Measurements from ENCODE around the gene PPP1R15B. TPM values are rescaled to one million over a fixed set of nuclear protein-coding genes. Genes with fewer than 3 reads are reported as not detected.
A peak's percentile ranks its signal among the peaks of the same experiment; 100 is the strongest.

PPP1R15B gene
- polyA plus RNA-seq, 2 of the 4 experiments (the other 2 are of a cell fraction): 26.9 to 51.9 TPM

DNA sequence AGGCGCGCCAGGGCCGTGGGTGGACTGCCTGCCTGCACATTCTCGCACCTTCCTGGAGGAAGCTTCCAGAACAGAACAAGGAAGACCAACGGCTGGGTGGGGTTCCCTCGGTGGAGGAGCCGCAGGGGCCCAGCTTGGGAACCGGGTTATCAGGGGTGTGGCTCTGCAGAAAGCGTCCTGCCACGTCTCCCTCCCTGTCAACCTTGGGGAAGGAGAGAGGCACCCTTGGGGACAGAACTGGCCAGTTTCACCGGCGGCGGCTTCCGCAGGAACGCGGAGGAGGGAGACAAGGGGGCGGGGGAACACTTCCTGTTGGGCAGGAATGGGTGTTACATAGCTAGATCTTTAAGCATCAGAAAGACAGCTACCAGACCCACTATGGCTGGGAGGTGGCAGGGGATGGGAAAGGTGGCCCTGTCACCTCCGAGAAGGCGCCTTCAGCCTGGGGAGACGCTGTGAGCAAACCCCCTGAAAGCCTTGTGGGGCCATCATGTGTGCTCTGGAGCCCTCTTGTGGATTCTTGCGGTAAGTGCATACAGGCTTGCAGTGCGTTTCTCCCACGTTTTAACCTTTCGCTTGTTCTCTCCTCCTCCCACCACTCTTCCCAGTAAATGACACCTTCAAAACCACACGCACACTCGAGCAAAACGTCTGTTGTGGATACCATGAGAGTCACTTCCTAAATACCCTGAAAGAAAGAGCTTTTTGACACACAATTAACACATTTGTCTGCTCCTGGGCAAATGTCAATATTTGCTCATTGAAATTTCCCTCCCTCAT is 48.1 kb downstream of the PPP1R15B start:
- peak overlapping the region; percentile 48 to 71; a peak in 4 of 6 replicates for H3K27ac ChIP-seq
- peak; percentile 54 to 70; a peak in 4 of 6 replicates for ATAC-seq
- FAIRE-seq: no peak
- no peak overlapping the region for H3K4me3 ChIP-seq
- peak; percentile 98 for TF ChIP-seq RAD21 (conservative IDR thresholded peaks at IDR 0.05 in 1 of 2, IDR thresholded peaks at IDR 0.05 in 1 of 2)
- peak; percentile 97 for TF ChIP-seq SMC3 (IDR thresholded peaks at IDR 0.05)
- TF ChIP-seq, protein P1, sequence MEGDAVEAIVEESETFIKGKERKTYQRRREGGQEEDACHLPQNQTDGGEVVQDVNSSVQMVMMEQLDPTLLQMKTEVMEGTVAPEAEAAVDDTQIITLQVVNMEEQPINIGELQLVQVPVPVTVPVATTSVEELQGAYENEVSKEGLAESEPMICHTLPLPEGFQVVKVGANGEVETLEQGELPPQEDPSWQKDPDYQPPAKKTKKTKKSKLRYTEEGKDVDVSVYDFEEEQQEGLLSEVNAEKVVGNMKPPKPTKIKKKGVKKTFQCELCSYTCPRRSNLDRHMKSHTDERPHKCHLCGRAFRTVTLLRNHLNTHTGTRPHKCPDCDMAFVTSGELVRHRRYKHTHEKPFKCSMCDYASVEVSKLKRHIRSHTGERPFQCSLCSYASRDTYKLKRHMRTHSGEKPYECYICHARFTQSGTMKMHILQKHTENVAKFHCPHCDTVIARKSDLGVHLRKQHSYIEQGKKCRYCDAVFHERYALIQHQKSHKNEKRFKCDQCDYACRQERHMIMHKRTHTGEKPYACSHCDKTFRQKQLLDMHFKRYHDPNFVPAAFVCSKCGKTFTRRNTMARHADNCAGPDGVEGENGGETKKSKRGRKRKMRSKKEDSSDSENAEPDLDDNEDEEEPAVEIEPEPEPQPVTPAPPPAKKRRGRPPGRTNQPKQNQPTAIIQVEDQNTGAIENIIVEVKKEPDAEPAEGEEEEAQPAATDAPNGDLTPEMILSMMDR (IDR thresholded peaks at IDR 0.05): peak; percentile 98
- no peak for TF ChIP-seq EHMT2 (IDR thresholded peaks at IDR 0.05; ENCODE audit: low read depth)
- DNase-seq (ENCODE audit: low read depth in 1 of 2, low spot score in 1 of 2): peak; percentile 44 to 70
- H3K4me1 ChIP-seq: peaks cover 31% of the 10 kb centered on the region
- WGBS (ENCODE audit: missing lambda C conversion rate): 43% methylated on average over 25 of the region's 27 CpGs
- H3K4me2 ChIP-seq: peak overlapping the region; percentile 14; the same call in 2 of the 3 replicates
- H3K9me3 ChIP-seq: no peaks in the 10 kb centered on the region
- ChIA-PET CTCF (interaction anchor here (0.6 to 27.1 kb wide), 61 partner anchors 12 to 794 kb away, joined by 3 to 840 read pairs (median 7); partner anchors contain the start of genes GOLT1A, KISS1 and REN), POLR2A (no interaction called here)

DNA sequence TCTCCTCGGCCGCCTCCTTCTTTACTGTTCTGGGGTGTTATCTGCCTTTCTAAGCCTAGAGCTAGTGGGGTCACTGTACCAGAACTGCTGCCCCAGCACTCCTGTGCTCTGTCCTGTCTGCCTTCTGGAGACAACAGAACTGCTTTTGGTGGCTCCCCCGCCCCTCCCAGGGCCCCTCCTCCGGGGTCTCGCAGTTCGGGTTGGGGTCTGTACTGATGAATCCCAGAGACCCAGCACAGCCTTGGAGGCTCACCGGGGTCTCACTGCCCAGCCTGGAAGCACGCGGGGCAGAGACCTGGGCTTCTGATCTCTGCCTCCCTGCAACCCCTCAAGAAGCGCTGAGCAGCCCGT is 48.7 kb downstream of the PPP1R15B start:
- TF ChIP-seq CHD4 (IDR thresholded peaks at IDR 0.05; ENCODE audit: borderline replicate concordance) (no peak), RFX5 (IDR thresholded peaks at IDR 0.05) (no peak), ZC3H11A (IDR thresholded peaks at IDR 0.05) (no peak), RCOR1 (IDR thresholded peaks at IDR 0.05; ENCODE audit: low read depth, low read length) (no peak), BHLHE40 (IDR thresholded peaks at IDR 0.05; ENCODE audit: low read depth, low read length) (no peak), FOSB (CRISPR knock-in tag; IDR thresholded peaks at IDR 0.05) (no peak), JUNB (IDR thresholded peaks at IDR 0.05) (no peak), KDM1A (IDR thresholded peaks at IDR 0.05; ENCODE audit: low read depth) (no peak), NR3C1 (IDR thresholded peaks at IDR 0.05) (no peak), HOXA7 (CRISPR knock-in tag; IDR thresholded peaks at IDR 0.05) (no peak), HOXB5 (CRISPR knock-in tag; IDR thresholded peaks at IDR 0.05) (no peak), GATA3 (IDR thresholded peaks at IDR 0.05; ENCODE audit: borderline replicate concordance) (no peak), EP300 (IDR thresholded peaks at IDR 0.05) (no peak), NPAS2 (CRISPR knock-in tag; IDR thresholded peaks at IDR 0.05; ENCODE audit: borderline replicate concordance) (no peak), ZFP36 (IDR thresholded peaks at IDR 0.05; ENCODE audit: borderline replicate concordance, partially characterized antibody) (no peak), CBX8 (IDR thresholded peaks at IDR 0.05) (no peak)
- TF ChIP-seq, protein P2, sequence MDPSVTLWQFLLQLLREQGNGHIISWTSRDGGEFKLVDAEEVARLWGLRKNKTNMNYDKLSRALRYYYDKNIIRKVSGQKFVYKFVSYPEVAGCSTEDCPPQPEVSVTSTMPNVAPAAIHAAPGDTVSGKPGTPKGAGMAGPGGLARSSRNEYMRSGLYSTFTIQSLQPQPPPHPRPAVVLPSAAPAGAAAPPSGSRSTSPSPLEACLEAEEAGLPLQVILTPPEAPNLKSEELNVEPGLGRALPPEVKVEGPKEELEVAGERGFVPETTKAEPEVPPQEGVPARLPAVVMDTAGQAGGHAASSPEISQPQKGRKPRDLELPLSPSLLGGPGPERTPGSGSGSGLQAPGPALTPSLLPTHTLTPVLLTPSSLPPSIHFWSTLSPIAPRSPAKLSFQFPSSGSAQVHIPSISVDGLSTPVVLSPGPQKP (IDR thresholded peaks at IDR 0.05; ENCODE audit: low read depth, low read length): no peak
- TF ChIP-seq, protein P3, sequence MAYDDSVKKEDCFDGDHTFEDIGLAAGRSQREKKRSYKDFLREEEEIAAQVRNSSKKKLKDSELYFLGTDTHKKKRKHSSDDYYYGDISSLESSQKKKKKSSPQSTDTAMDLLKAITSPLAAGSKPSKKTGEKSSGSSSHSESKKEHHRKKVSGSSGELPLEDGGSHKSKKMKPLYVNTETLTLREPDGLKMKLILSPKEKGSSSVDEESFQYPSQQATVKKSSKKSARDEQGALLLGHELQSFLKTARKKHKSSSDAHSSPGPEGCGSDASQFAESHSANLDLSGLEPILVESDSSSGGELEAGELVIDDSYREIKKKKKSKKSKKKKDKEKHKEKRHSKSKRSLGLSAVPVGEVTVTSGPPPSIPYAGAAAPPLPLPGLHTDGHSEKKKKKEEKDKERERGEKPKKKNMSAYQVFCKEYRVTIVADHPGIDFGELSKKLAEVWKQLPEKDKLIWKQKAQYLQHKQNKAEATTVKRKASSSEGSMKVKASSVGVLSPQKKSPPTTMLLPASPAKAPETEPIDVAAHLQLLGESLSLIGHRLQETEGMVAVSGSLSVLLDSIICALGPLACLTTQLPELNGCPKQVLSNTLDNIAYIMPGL (CRISPR knock-in tag; IDR thresholded peaks at IDR 0.05; ENCODE audit: borderline replicate concordance): no peak
- TF ChIP-seq, protein P1 (IDR thresholded peaks at IDR 0.05): no peak
- TF ChIP-seq, protein P4, sequence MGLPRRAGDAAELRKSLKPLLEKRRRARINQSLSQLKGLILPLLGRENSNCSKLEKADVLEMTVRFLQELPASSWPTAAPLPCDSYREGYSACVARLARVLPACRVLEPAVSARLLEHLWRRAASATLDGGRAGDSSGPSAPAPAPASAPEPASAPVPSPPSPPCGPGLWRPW (IDR thresholded peaks at IDR 0.05): no peak
- POLR2A ChIA-PET: no interaction called here
- FAIRE-seq: no peak

More for the DNA sequence above, 48.7 kb downstream of the PPP1R15B start:
- Histone ChIP-seq H3K9me3 (no peaks in the 10 kb centered on the region), H3K4me1 (peaks cover 33% of the 10 kb centered on the region), H3K4me2 (0 out of 3 replicates have a peak overlapping the region, but pooled peaks have one; percentile 14), H3K27ac (peak overlapping the region; percentile 48 to 71; a peak in 4 of 6 replicates), H3K4me3 (no peak overlapping the region)
- DNase-seq (ENCODE audit: low read depth in 1 of 2, low spot score in 1 of 2) (no peak), ATAC-seq (no peak)
- CTCF ChIA-PET: interaction anchor here (0.6 to 27.1 kb wide), 52 partner anchors 12 to 502 kb away, joined by 3 to 840 read pairs (median 8); partner anchors contain the start of genes GOLT1A, KISS1 and REN
- 98% methylated on average over 5 of the region's 11 CpGs for WGBS (ENCODE audit: missing lambda C conversion rate)

Data from A549 (cell line).